ENCODE measurements around the gene ARL14.
"Not testable (repeated sequence)": the region's sequence is repeated elsewhere in the genome, so short reads cannot be mapped to it uniquely, and the experiment has no call there.

The ARL14 gene

DNA sequence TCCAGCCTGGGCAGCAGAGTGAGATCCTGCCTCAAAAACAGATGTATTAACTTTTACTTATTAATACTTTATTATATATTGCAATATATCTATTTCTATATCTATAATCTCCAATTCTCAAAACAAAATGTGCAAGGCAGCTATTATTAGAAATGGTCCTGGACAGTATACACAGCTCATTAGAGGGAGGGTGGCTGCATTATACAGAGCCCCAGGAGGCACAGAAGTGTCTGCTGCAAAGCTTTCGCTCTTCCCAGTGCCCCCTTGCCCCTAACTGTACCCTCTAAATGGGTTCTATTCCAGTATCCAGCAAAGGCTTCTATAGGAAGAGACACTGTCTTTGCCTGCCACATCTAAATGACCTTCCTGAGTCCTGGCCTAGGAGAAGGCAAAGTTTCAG lies 24.5 kb downstream of the ARL14 start:
- TF ChIP-seq YY1 (IDR thresholded peaks at IDR 0.05; ENCODE audit: insufficient read depth, insufficient read length) (no peak), SUZ12 (IDR thresholded peaks at IDR 0.05; ENCODE audit: extremely low read depth, insufficient read depth, insufficient read length) (no peak), ZNF274 (IDR thresholded peaks at IDR 0.05; ENCODE audit: low read depth, low read length) (no peak)
- no peak for DNase-seq (ENCODE audit: low read depth, low spot score)
- no peaks in the 10 kb centered on the region for H3K4me1 ChIP-seq (ENCODE audit: insufficient read depth, insufficient read length)
- no peak overlapping the region for H3K9ac ChIP-seq (ENCODE audit: insufficient read length, low read depth)
- no peak overlapping the region for H3K4me3 ChIP-seq (ENCODE audit: insufficient read length, low read depth)
- no peaks in the 10 kb centered on the region for H3K36me3 ChIP-seq (ENCODE audit: insufficient read depth, insufficient read length, low read length)
- no peaks in the 10 kb centered on the region for H3K27me3 ChIP-seq (ENCODE audit: insufficient read depth, insufficient read length)
- no peaks in the 10 kb centered on the region for H3K9me3 ChIP-seq (ENCODE audit: insufficient read depth, low read length)

- H3K9ac ChIP-seq (ENCODE audit: insufficient read length, low read depth), result no peak overlapping the region
- no peaks in the 10 kb centered on the region for H3K9me3 ChIP-seq (ENCODE audit: insufficient read depth, low read length)
- no peaks in the 10 kb centered on the region for H3K27me3 ChIP-seq (ENCODE audit: insufficient read depth, insufficient read length)
- DNase-seq (ENCODE audit: low read depth, low spot score), result no peak
- H3K4me1 ChIP-seq (ENCODE audit: insufficient read depth, insufficient read length), result no peaks in the 10 kb centered on the region
- no peaks in the 10 kb centered on the region for H3K36me3 ChIP-seq (ENCODE audit: insufficient read depth, insufficient read length, low read length)
- no peak overlapping the region for H3K4me3 ChIP-seq (ENCODE audit: insufficient read length, low read depth)
- TF ChIP-seq YY1 (IDR thresholded peaks at IDR 0.05; ENCODE audit: insufficient read depth, insufficient read length) (no peak), ZNF274 (IDR thresholded peaks at IDR 0.05; ENCODE audit: low read depth, low read length) (no peak), SUZ12 (IDR thresholded peaks at IDR 0.05; ENCODE audit: extremely low read depth, insufficient read depth, insufficient read length) (no peak)
Measured at GRCh38 chr3:160702290-160702689, 25.3 kb downstream of the ARL14 start.

DNA sequence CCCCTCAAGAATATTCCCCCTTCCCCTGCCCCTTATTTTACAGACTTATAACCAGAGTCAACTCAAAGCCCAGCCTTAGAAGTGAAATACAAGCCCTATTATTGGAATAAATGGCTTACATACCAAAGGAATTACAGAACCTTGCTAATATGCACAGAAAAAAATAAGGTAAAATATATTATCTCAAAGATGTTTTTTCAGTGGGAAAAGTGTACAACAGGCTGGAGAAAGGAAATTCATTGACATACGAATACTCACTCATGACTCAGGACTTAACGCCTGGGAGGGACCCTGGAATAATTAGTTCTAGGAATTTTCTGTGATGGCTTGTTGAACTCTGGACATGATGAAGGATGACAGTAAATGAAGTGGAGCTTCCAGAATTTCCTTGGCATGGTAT lies 27.0 kb downstream of the ARL14 start:
- H3K36me3 ChIP-seq (ENCODE audit: insufficient read depth, insufficient read length, low read length), result no peaks in the 10 kb centered on the region
- H3K9ac ChIP-seq (ENCODE audit: insufficient read length, low read depth), result no peak overlapping the region
- H3K4me3 ChIP-seq (ENCODE audit: insufficient read length, low read depth), result no peak overlapping the region
- DNase-seq (ENCODE audit: low read depth, low spot score), result no peak
- H3K27me3 ChIP-seq (ENCODE audit: insufficient read depth, insufficient read length), result no peaks in the 10 kb centered on the region
- TF ChIP-seq ZNF274 (IDR thresholded peaks at IDR 0.05; ENCODE audit: low read depth, low read length) (no peak), SUZ12 (IDR thresholded peaks at IDR 0.05; ENCODE audit: extremely low read depth, insufficient read depth, insufficient read length) (no peak), YY1 (IDR thresholded peaks at IDR 0.05; ENCODE audit: insufficient read depth, insufficient read length) (no peak)
- H3K4me1 ChIP-seq (ENCODE audit: insufficient read depth, insufficient read length), result no peaks in the 10 kb centered on the region
- no peaks in the 10 kb centered on the region for H3K9me3 ChIP-seq (ENCODE audit: insufficient read depth, low read length)

GRCh38 chr3:160707187-160707794 lies 30.3 kb downstream of the ARL14 start:
- Histone ChIP-seq H3K4me1 (ENCODE audit: insufficient read depth, insufficient read length) (no peaks in the 10 kb centered on the region), H3K4me3 (ENCODE audit: insufficient read length, low read depth) (no peak overlapping the region), H3K27me3 (ENCODE audit: insufficient read depth, insufficient read length) (no peaks in the 10 kb centered on the region), H3K9me3 (ENCODE audit: insufficient read depth, low read length) (no peaks in the 10 kb centered on the region), H3K9ac (ENCODE audit: insufficient read length, low read depth) (no peak overlapping the region), H3K36me3 (ENCODE audit: insufficient read depth, insufficient read length, low read length) (no peaks in the 10 kb centered on the region)
- peak; percentile 25 for DNase-seq (ENCODE audit: low read depth, low spot score)
- no peak for TF ChIP-seq YY1 (IDR thresholded peaks at IDR 0.05; ENCODE audit: insufficient read depth, insufficient read length)
- no peak for TF ChIP-seq SUZ12 (IDR thresholded peaks at IDR 0.05; ENCODE audit: extremely low read depth, insufficient read depth, insufficient read length)
- no peak for TF ChIP-seq ZNF274 (IDR thresholded peaks at IDR 0.05; ENCODE audit: low read depth, low read length)

DNA sequence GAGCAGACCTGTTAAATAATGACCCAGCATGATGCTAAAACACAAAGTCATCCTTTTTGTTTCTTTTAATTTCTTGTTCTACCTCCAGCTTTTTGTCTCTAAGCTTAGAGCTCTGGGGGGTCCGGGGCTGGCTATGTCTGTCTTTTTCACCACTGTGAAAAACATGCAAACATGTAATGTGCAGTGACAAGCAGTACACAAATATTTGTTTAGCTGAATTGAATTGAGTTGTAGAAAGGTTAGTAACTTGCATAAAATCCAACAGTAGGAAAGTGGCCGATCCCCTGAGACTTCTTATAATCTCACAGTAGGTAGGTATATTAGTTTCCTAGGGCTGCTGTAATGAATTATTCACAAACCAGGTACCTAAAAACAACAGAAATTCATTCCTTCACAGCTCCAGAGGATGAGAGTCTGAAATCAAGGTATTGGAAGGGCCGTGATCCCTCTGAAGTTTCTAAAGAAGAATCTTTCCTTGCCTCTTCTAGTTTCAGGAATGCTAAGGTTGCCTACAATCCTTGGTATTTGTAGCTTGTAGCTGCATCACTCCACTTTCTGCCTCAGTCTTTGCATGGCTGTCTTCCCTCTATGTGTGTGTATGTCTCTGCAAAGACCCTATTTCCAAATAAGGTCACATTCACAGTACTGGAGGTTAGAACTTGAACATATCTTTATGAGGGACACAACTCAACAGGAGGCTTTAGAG lies 32.7 kb downstream of the ARL14 start:
- Histone ChIP-seq H3K9me3 (ENCODE audit: insufficient read depth, low read length) (no peaks in the 10 kb centered on the region), H3K27me3 (ENCODE audit: insufficient read depth, insufficient read length) (no peaks in the 10 kb centered on the region), H3K36me3 (ENCODE audit: insufficient read depth, insufficient read length, low read length) (no peaks in the 10 kb centered on the region), H3K4me1 (ENCODE audit: insufficient read depth, insufficient read length) (no peaks in the 10 kb centered on the region), H3K4me3 (ENCODE audit: insufficient read length, low read depth) (no peak overlapping the region), H3K9ac (ENCODE audit: insufficient read length, low read depth) (no peak overlapping the region)
- DNase-seq (ENCODE audit: low read depth, low spot score), result no peak
- TF ChIP-seq SUZ12 (IDR thresholded peaks at IDR 0.05; ENCODE audit: extremely low read depth, insufficient read depth, insufficient read length), result no peak
- TF ChIP-seq ZNF274 (IDR thresholded peaks at IDR 0.05; ENCODE audit: low read depth, low read length), result no peak
- TF ChIP-seq YY1 (IDR thresholded peaks at IDR 0.05; ENCODE audit: insufficient read depth, insufficient read length), result no peak

GRCh38 chr3:160713144-160713543 lies 36.2 kb downstream of the ARL14 start:
- not testable (repeated sequence) for DNase-seq (ENCODE audit: low read depth, low spot score); H3K4me3 ChIP-seq (ENCODE audit: insufficient read length, low read depth); H3K4me1 ChIP-seq (ENCODE audit: insufficient read depth, insufficient read length); H3K9me3 ChIP-seq (ENCODE audit: insufficient read depth, low read length); H3K27me3 ChIP-seq (ENCODE audit: insufficient read depth, insufficient read length); H3K9ac ChIP-seq (ENCODE audit: insufficient read length, low read depth); H3K36me3 ChIP-seq (ENCODE audit: insufficient read depth, insufficient read length, low read length)

DNA sequence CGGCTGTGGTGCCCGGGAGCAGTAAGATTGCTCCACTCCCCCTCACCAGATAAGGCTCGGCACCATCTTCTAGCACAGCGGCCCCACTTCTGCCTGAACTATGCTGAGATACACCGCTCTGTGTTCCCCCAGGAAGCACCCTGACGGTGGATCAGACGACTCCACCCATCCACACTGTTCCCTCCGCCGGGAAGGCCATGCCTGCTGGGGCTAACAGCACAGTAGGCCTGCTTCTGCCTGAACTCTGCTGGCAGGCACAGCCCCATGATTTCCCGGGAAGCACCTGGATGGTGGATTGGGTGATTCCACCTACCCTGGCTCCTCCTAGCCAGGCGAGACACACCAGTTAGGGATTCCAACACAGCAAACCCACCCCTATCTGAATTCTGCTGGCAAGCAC lies 42.8 kb downstream of the ARL14 start:
- DNase-seq (ENCODE audit: low read depth, low spot score), result no peak
- TF ChIP-seq YY1 (IDR thresholded peaks at IDR 0.05; ENCODE audit: insufficient read depth, insufficient read length) (no peak), SUZ12 (IDR thresholded peaks at IDR 0.05; ENCODE audit: extremely low read depth, insufficient read depth, insufficient read length) (no peak), ZNF274 (IDR thresholded peaks at IDR 0.05; ENCODE audit: low read depth, low read length) (no peak)
- no peaks in the 10 kb centered on the region for H3K27me3 ChIP-seq (ENCODE audit: insufficient read depth, insufficient read length)

More for the DNA sequence above, 42.8 kb downstream of the ARL14 start:
- Histone ChIP-seq H3K9me3 (ENCODE audit: insufficient read depth, low read length) (no peaks in the 10 kb centered on the region), H3K9ac (ENCODE audit: insufficient read length, low read depth) (no peak overlapping the region), H3K4me3 (ENCODE audit: insufficient read length, low read depth) (no peak overlapping the region), H3K4me1 (ENCODE audit: insufficient read depth, insufficient read length) (no peaks in the 10 kb centered on the region), H3K36me3 (ENCODE audit: insufficient read depth, insufficient read length, low read length) (no peaks in the 10 kb centered on the region)

All from NT2/D1 (cell line).